Measurements from ENCODE around the gene NELL1. TPM values are rescaled to one million over a fixed set of nuclear protein-coding genes. Genes with fewer than 3 reads are reported as not detected.

NELL1 gene
- total RNA-seq, 1 experiment from 2014 or later, result 0.22 TPM

DNA sequence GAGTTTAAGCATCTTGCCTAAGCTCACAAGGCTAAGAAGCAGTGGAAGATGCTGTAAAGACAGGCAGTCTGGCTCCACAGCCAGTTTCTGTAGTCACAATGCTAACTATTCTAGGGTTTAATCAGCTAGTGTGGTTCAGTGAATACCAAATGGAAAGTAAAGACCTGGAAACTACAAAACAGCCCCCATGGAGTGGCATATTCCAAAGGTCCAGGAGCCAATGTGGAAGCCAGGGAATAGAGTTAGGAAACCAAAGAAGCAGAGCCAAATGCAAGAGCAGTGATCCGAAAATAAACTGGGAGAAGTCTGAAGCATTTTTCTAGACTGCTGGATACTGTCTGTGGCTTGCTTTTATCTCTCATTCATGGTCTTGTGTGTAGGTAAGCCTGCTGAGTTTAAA, 792.3 kb downstream of the NELL1 start:
- no peak overlapping the region for H2BK12ac ChIP-seq (ENCODE audit: insufficient read length, low read depth, low read length)
- no peaks in the 10 kb centered on the region for H3K36me3 Mint-ChIP-seq (ENCODE audit: insufficient read depth in 1 of 3, low read depth in 3 of 3)
- no CpG with 5 or more reads among the region's 1 CpG for WGBS (ENCODE audit: extremely low coverage, insufficient read length, low lambda C conversion rate)

More for the DNA sequence above, 792.3 kb downstream of the NELL1 start:
- Histone ChIP-seq H4K91ac (ENCODE audit: insufficient read length, low read depth, low read length) (no peak overlapping the region), H3K23me2 (ENCODE audit: insufficient read length, low read depth, low read length, poor library complexity, severe bottlenecking) (no peaks in the 10 kb centered on the region), H3K18ac (ENCODE audit: insufficient read length, low read depth, low read length) (no peak overlapping the region), H3K14ac (ENCODE audit: insufficient read depth, low read length) (no peak overlapping the region), H3K4ac (ENCODE audit: low read depth, low read length) (no peak overlapping the region), H3K27me3 (ENCODE audit: insufficient read depth, low read length) (no peaks in the 10 kb centered on the region), H3K79me1 (ENCODE audit: insufficient read depth, low read depth, low read length, poor library complexity, severe bottlenecking) (no peaks in the 10 kb centered on the region), H3K4me1 (ENCODE audit: insufficient read depth, low read length) (0 out of 2 replicates have a peak, but pooled peaks cover 3% of the 10 kb centered on the region), H4K8ac (replicated peaks; ENCODE audit: insufficient read length, low read depth, low read length) (no peak overlapping the region), H3K9me3 (ENCODE audit: control insufficient read depth, low read depth, low read length) (no peaks in the 10 kb centered on the region), H2AFZ (ENCODE audit: low read length) (no peak overlapping the region), H3K79me2 (ENCODE audit: insufficient read depth, low read length) (no peaks in the 10 kb centered on the region), H3K23ac (ENCODE audit: insufficient read length, low read depth, low read length) (no peak overlapping the region), H3K9ac (ENCODE audit: extremely low read depth, insufficient read length, low read length) (no peak overlapping the region), H3K27ac (ENCODE audit: insufficient read length, low read depth, low read length) (no peak overlapping the region), H2BK120ac (ENCODE audit: low read depth, low read length, poor library complexity, severe bottlenecking) (no peak overlapping the region), H3K4me2 (ENCODE audit: insufficient read depth, insufficient read length, low read length) (no peak overlapping the region), H3T11ph (ENCODE audit: low read length) (no peak overlapping the region), H2BK20ac (ENCODE audit: low read depth, low read length, poor library complexity, severe bottlenecking) (no peak overlapping the region), H2BK15ac (ENCODE audit: low read depth, low read length) (no peak overlapping the region), H3K56ac (ENCODE audit: insufficient read length, low read depth, low read length) (no peak overlapping the region), H2AK5ac (ENCODE audit: insufficient read length, low read length) (no peak overlapping the region), H4K20me1 (ENCODE audit: control insufficient read depth, insufficient read depth, insufficient read length) (no peaks in the 10 kb centered on the region), H4K5ac (ENCODE audit: insufficient read length, low read depth, low read length) (no peak overlapping the region), H2BK5ac (ENCODE audit: insufficient read length, low read length) (no peak overlapping the region)
- Mint-ChIP-seq H3K27me3 (ENCODE audit: low read depth) (no peaks in the 10 kb centered on the region), H3K9me3 (no peaks in the 10 kb centered on the region), H3K4me1 (peaks cover 8 to 9% of the 10 kb centered on the region in 2 experiments), H3K27ac (no peak overlapping the region; a peak in 1 of 7 replicates), H3K4me3 (no peak overlapping the region)
- no peak for DNase-seq
- TF ChIP-seq, protein P1, sequence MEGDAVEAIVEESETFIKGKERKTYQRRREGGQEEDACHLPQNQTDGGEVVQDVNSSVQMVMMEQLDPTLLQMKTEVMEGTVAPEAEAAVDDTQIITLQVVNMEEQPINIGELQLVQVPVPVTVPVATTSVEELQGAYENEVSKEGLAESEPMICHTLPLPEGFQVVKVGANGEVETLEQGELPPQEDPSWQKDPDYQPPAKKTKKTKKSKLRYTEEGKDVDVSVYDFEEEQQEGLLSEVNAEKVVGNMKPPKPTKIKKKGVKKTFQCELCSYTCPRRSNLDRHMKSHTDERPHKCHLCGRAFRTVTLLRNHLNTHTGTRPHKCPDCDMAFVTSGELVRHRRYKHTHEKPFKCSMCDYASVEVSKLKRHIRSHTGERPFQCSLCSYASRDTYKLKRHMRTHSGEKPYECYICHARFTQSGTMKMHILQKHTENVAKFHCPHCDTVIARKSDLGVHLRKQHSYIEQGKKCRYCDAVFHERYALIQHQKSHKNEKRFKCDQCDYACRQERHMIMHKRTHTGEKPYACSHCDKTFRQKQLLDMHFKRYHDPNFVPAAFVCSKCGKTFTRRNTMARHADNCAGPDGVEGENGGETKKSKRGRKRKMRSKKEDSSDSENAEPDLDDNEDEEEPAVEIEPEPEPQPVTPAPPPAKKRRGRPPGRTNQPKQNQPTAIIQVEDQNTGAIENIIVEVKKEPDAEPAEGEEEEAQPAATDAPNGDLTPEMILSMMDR (conservative IDR thresholded peaks at IDR 0.05), result no peak

All from H9 (cell line).